Mesendoderm (in vitro differentiated cells): ENCODE measurements around the gene APBA2.

Experiments used
- DNase-seq: peaks from one replicate; pipeline ENCODE4 v3.0.0; 2013
- H2AK5ac ChIP-seq: 2 replicates; pipeline ENCODE4 v1.6.1; 2013; ENCODE audit warnings: low read length, inconsistent platforms
- H2BK120ac ChIP-seq: 2 replicates; pipeline ENCODE4 v1.6.1; 2013; ENCODE audit warnings: low read depth, mild to moderate bottlenecking, low read length, moderate library complexity, mixed read lengths
- H2BK15ac ChIP-seq: replicated peaks from 2 replicates; pipeline ENCODE4 v1.6.1; 2013; ENCODE audit warnings: low read depth, mild to moderate bottlenecking, moderate library complexity
- H2BK5ac ChIP-seq: 2 replicates; pipeline ENCODE4 v1.6.1; 2013; ENCODE audit warnings: low read length, inconsistent platforms
- H3K18ac ChIP-seq: 2 replicates; pipeline ENCODE4 v1.6.1; 2013; ENCODE audit warnings: mild to moderate bottlenecking, low read length, mixed read lengths
- H3K23ac ChIP-seq: one replicate; pipeline ENCODE4 v1.6.1; 2013; ENCODE audit warnings: low read length
- H3K27ac ChIP-seq: 2 replicates; pipeline ENCODE4 v1.5.1; 2013; ENCODE audit warnings: low read depth, mild to moderate bottlenecking, inconsistent platforms, low read length, moderate library complexity
- H3K27me3 ChIP-seq: 2 replicates; pipeline ENCODE4 v1.6.1; 2013; ENCODE audit warnings: low read length, control low read depth, mild to moderate bottlenecking, inconsistent platforms; ENCODE audit not compliant: insufficient read depth, poor library complexity
- H3K36me3 ChIP-seq: 2 replicates; pipeline ENCODE4 v1.6.1; 2013; ENCODE audit warnings: low read length, inconsistent platforms; ENCODE audit not compliant: control insufficient read depth, insufficient read depth
- H3K4ac ChIP-seq: one replicate; pipeline ENCODE4 v1.6.1; 2013; ENCODE audit warnings: low read depth, mild to moderate bottlenecking, low read length, moderate library complexity
- H3K4me1 ChIP-seq: 2 replicates; pipeline ENCODE4 v1.6.1; 2013; ENCODE audit warnings: low read depth, low read length, inconsistent platforms; ENCODE audit not compliant: control insufficient read depth
- H3K4me2 ChIP-seq: 2 replicates; pipeline ENCODE4 v1.6.1; 2013; ENCODE audit warnings: low read length
- H3K4me3 ChIP-seq: 2 replicates; pipeline ENCODE4 v1.5.1; 2013; ENCODE audit warnings: mild to moderate bottlenecking, low read length
- H3K56ac ChIP-seq: one replicate; pipeline ENCODE4 v1.6.1; 2013; ENCODE audit warnings: low read length
- H3K79me1 ChIP-seq: 2 replicates; pipeline ENCODE4 v1.6.1; 2013; ENCODE audit warnings: low read length, inconsistent platforms
- H3K79me2 ChIP-seq: 2 replicates; pipeline ENCODE4 v1.6.1; 2013; ENCODE audit warnings: mild to moderate bottlenecking, low read length; ENCODE audit not compliant: control insufficient read depth, insufficient read depth
- H3K9ac ChIP-seq: 2 replicates; pipeline ENCODE4 v1.6.1; 2013; ENCODE audit warnings: low read length, inconsistent platforms
- H4K5ac ChIP-seq: one replicate; pipeline ENCODE4 v1.6.1; 2013; ENCODE audit warnings: low read length
- H4K8ac ChIP-seq: one replicate; pipeline ENCODE4 v1.6.1; 2013; ENCODE audit warnings: low read depth, mild to moderate bottlenecking, control low read depth, low read length, moderate library complexity
- WGBS: extraction: QIAGEN DNeasy Blood & Tissue Kit; methylation state at CpG from one replicate; pipeline ENCODE4 v1.1.7; 2013; ENCODE audit warnings: low lambda C conversion rate, missing lambda C conversion rate; ENCODE audit not compliant: insufficient coverage; ENCODE audit errors: extremely low coverage; 5-methylcytosine and 5-hydroxymethylcytosine counted together

APBA2 gene

GRCh38 chr15:28919201-28919635, 33.4 kb downstream of the APBA2 start:
- DNase-seq, result peak; percentile 3
- Histone ChIP-seq H2AK5ac (no peak overlapping the region), H4K8ac (no peak overlapping the region), H3K4me3 (no peak overlapping the region), H2BK120ac (no peak overlapping the region), H3K4me1 (peaks cover 3% of the 10 kb centered on the region), H3K18ac (no peak overlapping the region), H3K79me2 (no peaks in the 10 kb centered on the region), H3K56ac (peak overlapping the region; percentile 71), H3K79me1 (peaks cover 2% of the 10 kb centered on the region), H3K27me3 (no peaks in the 10 kb centered on the region), H3K4ac (no peak overlapping the region), H4K5ac (no peak overlapping the region), H3K27ac (no peak overlapping the region), H3K23ac (no peak overlapping the region), H3K9ac (peak overlapping the region; percentile 55), H2BK5ac (no peak overlapping the region), H3K4me2 (peak overlapping the region; percentile 1), H2BK15ac (no peak overlapping the region), H3K36me3 (no peaks in the 10 kb centered on the region)
- WGBS, result no CpG with 5 or more reads among the region's 17 CpGs

- no CpG with 5 or more reads among the region's 13 CpGs for WGBS
- no peak overlapping the region for H3K23ac ChIP-seq
- H2BK5ac ChIP-seq, result no peak overlapping the region
- H3K4me1 ChIP-seq, result peaks cover 3% of the 10 kb centered on the region
- no peak overlapping the region for H4K5ac ChIP-seq
- H4K8ac ChIP-seq, result no peak overlapping the region
- no peaks in the 10 kb centered on the region for H3K27me3 ChIP-seq
- no peak overlapping the region for H3K9ac ChIP-seq
- no peak overlapping the region for H3K4ac ChIP-seq
- H3K79me1 ChIP-seq, result peaks cover 2% of the 10 kb centered on the region
- H2BK15ac ChIP-seq, result no peak overlapping the region
- H3K4me2 ChIP-seq, result no peak overlapping the region
- no peak for DNase-seq
- H3K56ac ChIP-seq, result no peak overlapping the region
- no peak overlapping the region for H2BK120ac ChIP-seq
- H3K4me3 ChIP-seq, result no peak overlapping the region
- H2AK5ac ChIP-seq, result no peak overlapping the region
- H3K79me2 ChIP-seq, result no peaks in the 10 kb centered on the region
- H3K36me3 ChIP-seq, result no peaks in the 10 kb centered on the region
- H3K27ac ChIP-seq, result no peak overlapping the region
- H3K18ac ChIP-seq, result no peak overlapping the region
Observed at GRCh38 chr15:28919679-28920655, 34.2 kb downstream of the APBA2 start.

- Histone ChIP-seq H3K79me1 (no peaks in the 10 kb centered on the region), H4K8ac (no peak overlapping the region), H3K4me3 (no peak overlapping the region), H3K27ac (no peak overlapping the region), H3K4ac (no peak overlapping the region), H2BK5ac (no peak overlapping the region), H3K36me3 (no peaks in the 10 kb centered on the region), H3K23ac (no peak overlapping the region), H3K9ac (no peak overlapping the region), H3K4me2 (no peak overlapping the region), H3K79me2 (no peaks in the 10 kb centered on the region), H4K5ac (no peak overlapping the region), H3K4me1 (peaks cover 3% of the 10 kb centered on the region), H2AK5ac (no peak overlapping the region), H3K27me3 (no peaks in the 10 kb centered on the region), H3K18ac (no peak overlapping the region), H3K56ac (no peak overlapping the region), H2BK120ac (no peak overlapping the region), H2BK15ac (no peak overlapping the region)
- WGBS, result no CpG with 5 or more reads among the region's 5 CpGs
- no peak for DNase-seq
Observed at GRCh38 chr15:28920781-28921331, 35.1 kb downstream of the APBA2 start.

DNA sequence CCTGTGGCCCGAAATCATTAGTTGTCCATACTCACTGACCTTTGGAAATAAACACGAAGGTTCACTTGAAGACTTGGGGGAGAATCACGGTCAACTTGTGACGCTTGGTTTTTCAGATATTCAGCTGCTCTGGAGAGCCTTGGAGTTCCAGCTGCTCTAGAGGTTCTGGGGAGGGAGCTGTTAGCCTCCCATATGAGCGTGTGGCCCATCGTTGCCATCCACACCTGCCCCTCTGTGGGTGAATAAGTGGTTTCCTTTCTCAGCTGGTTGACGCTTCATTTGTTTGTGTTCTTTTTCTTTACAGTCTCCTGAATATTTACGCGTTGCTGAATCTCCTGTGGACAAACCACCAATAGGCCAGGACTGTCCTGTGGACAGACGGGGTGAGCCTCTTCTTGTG, 35.6 kb downstream of the APBA2 start:
- Histone ChIP-seq H3K9ac (no peak overlapping the region), H3K79me2 (no peaks in the 10 kb centered on the region), H3K4ac (no peak overlapping the region), H2BK15ac (no peak overlapping the region), H3K4me3 (no peak overlapping the region), H3K4me1 (peaks cover 3% of the 10 kb centered on the region), H2BK5ac (no peak overlapping the region), H3K4me2 (no peak overlapping the region), H3K27me3 (no peaks in the 10 kb centered on the region), H4K8ac (no peak overlapping the region), H3K27ac (no peak overlapping the region), H3K79me1 (no peaks in the 10 kb centered on the region), H3K18ac (no peak overlapping the region), H2AK5ac (no peak overlapping the region), H3K23ac (no peak overlapping the region), H3K36me3 (no peaks in the 10 kb centered on the region), H4K5ac (no peak overlapping the region), H3K56ac (no peak overlapping the region), H2BK120ac (no peak overlapping the region)
- WGBS, result no CpG with 5 or more reads among the region's 10 CpGs
- DNase-seq, result no peak

- peak; percentile 37 for DNase-seq
- H3K18ac ChIP-seq, result no peak overlapping the region
- H3K79me1 ChIP-seq, result no peaks in the 10 kb centered on the region
- H3K36me3 ChIP-seq, result no peaks in the 10 kb centered on the region
- no peak overlapping the region for H2AK5ac ChIP-seq
- no peak overlapping the region for H3K4me2 ChIP-seq
- no peak overlapping the region for H2BK5ac ChIP-seq
- H3K9ac ChIP-seq, result no peak overlapping the region
- no peak overlapping the region for H3K27ac ChIP-seq
- H4K5ac ChIP-seq, result no peak overlapping the region
- H3K79me2 ChIP-seq, result no peaks in the 10 kb centered on the region
- H4K8ac ChIP-seq, result no peak overlapping the region
- no peak overlapping the region for H3K4me3 ChIP-seq
- H2BK120ac ChIP-seq, result no peak overlapping the region
- no CpG with 5 or more reads among the region's 12 CpGs for WGBS
- peaks cover 3% of the 10 kb centered on the region for H3K4me1 ChIP-seq
- no peak overlapping the region for H3K56ac ChIP-seq
- H3K27me3 ChIP-seq, result no peaks in the 10 kb centered on the region
- H3K4ac ChIP-seq, result no peak overlapping the region
- H3K23ac ChIP-seq, result no peak overlapping the region
- H2BK15ac ChIP-seq, result no peak overlapping the region
Observed at GRCh38 chr15:28921919-28922706, 36.3 kb downstream of the APBA2 start.
